Naive thymus-derived CD4-positive, alpha-beta T cell (primary cell): ENCODE results near the gene NTN5. TPM values are rescaled to one million over a fixed set of nuclear protein-coding genes. Genes with fewer than 3 reads are reported as not detected.
"Not testable (repeated sequence)": the region's sequence is repeated elsewhere in the genome, so short reads cannot be mapped to it uniquely, and the experiment has no call there.

ENCODE experiments used
- ATAC-seq: fragments of 150-1000 bp; cut with Tn5 transposase; 2 replicates; pipeline ENCODE4 v1.10.0; 2021; ENCODE audit warnings: mild to moderate bottlenecking, moderate library complexity
- CTCF ChIA-PET: fragments of 350-600 bp; sonication (Branson Sonifier 250); formaldehyde crosslinking; loops from one replicate; lab custom pipeline; 2021; ENCODE audit warnings: antibody characterized with exemption; lab: Charles Lee
- POLR2A ChIA-PET: fragments of 350-600 bp; sonication (Branson Sonifier 250); formaldehyde crosslinking; loops from one replicate; lab custom pipeline; 2021; ENCODE audit warnings: antibody characterized with exemption, inconsistent platforms; lab: Charles Lee
- DNase-seq, 9 donors: peaks; one replicate each; pipeline versions ENCODE4 v3.0.0 to v3.0.0-alpha.2; 2020 to 2022; ENCODE audit warnings: mixed read lengths in 1 of 9
- H3K27ac ChIP-seq: one replicate; pipeline ENCODE4 v1.7.0; 2013; ENCODE audit warnings: mild to moderate bottlenecking, low read depth, low read length, moderate library complexity
- H3K27me3 ChIP-seq, 2 donors: one replicate each; pipeline ENCODE4 v1.7.0; 2013; ENCODE audit warnings: low read length in 2 of 2, mild to moderate bottlenecking in 2 of 2, moderate library complexity in 2 of 2; ENCODE audit not compliant: control insufficient read depth in 2 of 2, insufficient read depth in 2 of 2
- H3K36me3 ChIP-seq, 3 experiments: 1 replicate in 2 of 3; 2 replicates in 1 of 3; pipeline ENCODE4 v1.7.0; 2013; ENCODE audit warnings: low read length in 3 of 3, mild to moderate bottlenecking in 3 of 3, moderate library complexity in 1 of 3; ENCODE audit not compliant: insufficient read depth in 3 of 3, control insufficient read depth in 2 of 3
- H3K4me1 ChIP-seq, 2 donors: one replicate each; pipeline ENCODE4 v1.7.0; 2013; ENCODE audit warnings: low read length in 2 of 2, mild to moderate bottlenecking in 2 of 2, moderate library complexity in 1 of 2; ENCODE audit not compliant: control insufficient read depth in 2 of 2, insufficient read depth in 2 of 2
- H3K4me3 ChIP-seq: 2 replicates; pipeline ENCODE4 v1.7.0; 2013; ENCODE audit warnings: mild to moderate bottlenecking, low read length
- H3K9me3 ChIP-seq, 3 experiments: 1 replicate in 2 of 3; 2 replicates in 1 of 3; pipeline ENCODE4 v1.7.0; 2013; ENCODE audit warnings: low read length in 3 of 3; ENCODE audit not compliant: control insufficient read depth in 2 of 3
- H3K27ac Mint-ChIP-seq, 9 donors: one replicate each; pipeline ENCODE4 v1.8.0; 2020 to 2022; ENCODE audit warnings: mixed read lengths in 9 of 9, mild to moderate bottlenecking in 8 of 9, moderate library complexity in 5 of 9, inconsistent platforms in 2 of 9
- H3K27me3 Mint-ChIP-seq, 5 donors: one replicate each; pipeline ENCODE4 v1.8.0; 2021 to 2022; ENCODE audit warnings: mixed read lengths in 5 of 5, mild to moderate bottlenecking in 1 of 5
- H3K36me3 Mint-ChIP-seq, 5 donors: one replicate each; pipeline ENCODE4 v1.8.0; 2020 to 2022; ENCODE audit warnings: mixed read lengths in 5 of 5, mild to moderate bottlenecking in 3 of 5, inconsistent platforms in 1 of 5
- H3K4me1 Mint-ChIP-seq, 7 donors: one replicate each; pipeline ENCODE4 v1.8.0; 2020 to 2022; ENCODE audit warnings: mixed read lengths in 7 of 7, mild to moderate bottlenecking in 3 of 7, inconsistent platforms in 1 of 7
- H3K4me3 Mint-ChIP-seq, 10 donors: one replicate each; pipeline ENCODE4 v1.8.0; 2020 to 2022; ENCODE audit warnings: mild to moderate bottlenecking in 10 of 10, mixed read lengths in 10 of 10, moderate library complexity in 6 of 10, inconsistent platforms in 2 of 10
- H3K9me3 Mint-ChIP-seq, 11 donors: one replicate each; pipeline ENCODE4 v1.8.0; 2020 to 2022; ENCODE audit warnings: mixed read lengths in 11 of 11, mild to moderate bottlenecking in 4 of 11, inconsistent platforms in 1 of 11, moderate library complexity in 1 of 11
- intact Hi-C, 2 donors: fragments of 100-400 bp; cut with micrococcal nuclease; formaldehyde crosslinking; loops; one replicate each; pipeline ENCODE4 v1.15.1; 2023
- polyA plus RNA-seq, 2 donors: library from polyadenylated mRNA; unstranded; fragments of 300-500 nt; fragmentation: Illumina TruSeq; gene quantifications; one replicate each; pipeline ENCODE4 v1.2.3, GENCODE V29; 2021
- total RNA-seq, 6 experiments: library from RNA in 5 of 6; stranded (reverse) in 5 of 6; gene quantifications; 1 replicate in 5 of 6; 2 replicates in 1 of 6; pipeline ENCODE4 v1.2.3 and lab custom pipeline; 2021 to 2026

The NTN5 gene
- total and polyA plus RNA-seq, 7 experiments from 2014 or later = 0.41 to 5.9 (median 2.9) TPM

GRCh38 chr19:48660852-48661710 lies 11.7 kb downstream of the NTN5 start:
- CTCF ChIA-PET = interaction anchor here (0.7 to 1.3 kb wide), 2 partner anchors 10 to 12 kb away, joined by 3 read pairs; no protein-coding TSS in a partner anchor
- H3K4me1 Mint-ChIP-seq = peaks cover 7 to 16% (median 10%) of the 10 kb centered on the region in 7 donors

GRCh38 chr19:48659768-48660167 lies 13.0 kb downstream of the NTN5 start:
- Histone ChIP-seq H3K4me3 (no peak overlapping the region), H3K36me3 (no peaks in the 10 kb centered on the region), H3K27me3 (no peaks in the 10 kb centered on the region), H3K4me1 (peaks cover 6 to 9% of the 10 kb centered on the region in 2 donors), H3K9me3 (no peaks in the 10 kb centered on the region), H3K27ac (no peak overlapping the region)
- no peaks in the 10 kb centered on the region for H3K36me3 Mint-ChIP-seq
- H3K4me1 Mint-ChIP-seq = peaks cover 7 to 19% (median 10%) of the 10 kb centered on the region in 7 donors
- ChIA-PET CTCF (no interaction called here), POLR2A (interaction anchor here (0.8 kb wide), 1 partner anchor 40 kb away, joined by 4 read pairs; no protein-coding TSS in a partner anchor)
- DNase-seq (no peak), ATAC-seq (no peak)
- peaks cover 0 to 11% (median 0%) of the 10 kb centered on the region in 5 donors for H3K27me3 Mint-ChIP-seq
- no peak overlapping the region for H3K4me3 Mint-ChIP-seq
- intact Hi-C loops = loop anchor here (1.0 to 5.0 kb wide), 4 partner anchors 13 to 78 kb away; partner anchors contain the start of genes CA11 (in 1 of the 2), RPL18 (in 1 of the 2) and SPHK2 (in 1 of the 2)
- H3K9me3 Mint-ChIP-seq = no peaks in the 10 kb centered on the region
- peak overlapping the region in 1 of 9 donors; percentile 22 for H3K27ac Mint-ChIP-seq

More at GRCh38 chr19:48660852-48661710, 11.7 kb downstream of the NTN5 start:
- H3K27me3 Mint-ChIP-seq = peaks cover 0 to 11% (median 0%) of the 10 kb centered on the region in 5 donors
- H3K4me1 ChIP-seq = peaks cover 6 to 9% of the 10 kb centered on the region in 2 donors
- peak overlapping the region; percentile 28 for H3K4me3 ChIP-seq
- no peaks in the 10 kb centered on the region for H3K36me3 ChIP-seq
- intact Hi-C loops = loop anchor here (1.0 to 5.0 kb wide), 6 partner anchors 14 to 76 kb away; partner anchors contain the start of genes CA11 (in 2 of the 2), RPL18 (in 1 of the 2) and SPHK2 (in 1 of the 2)
- H3K9me3 Mint-ChIP-seq = no peaks in the 10 kb centered on the region
- POLR2A ChIA-PET = interaction anchor here (0.6 to 1.3 kb wide), 5 partner anchors 16 to 39 kb away, joined by 3 to 4 read pairs (median 4); no protein-coding TSS in a partner anchor
- H3K36me3 Mint-ChIP-seq = no peaks in the 10 kb centered on the region
- H3K9me3 ChIP-seq = no peaks in the 10 kb centered on the region
- H3K4me3 Mint-ChIP-seq = peak overlapping the region; percentile 63 to 86 (median 80)
- no peaks in the 10 kb centered on the region for H3K27me3 ChIP-seq
- ATAC-seq (peak; percentile 95), DNase-seq (peak; percentile 51 to 90 (median 86))
- H3K27ac Mint-ChIP-seq = peak overlapping the region; percentile 17 to 98 (median 94)
- H3K27ac ChIP-seq = peak overlapping the region; percentile 72

GRCh38 chr19:48658483-48658882 lies 14.3 kb downstream of the NTN5 start:
- no peak for ATAC-seq
- DNase-seq = no peak
- H3K36me3 Mint-ChIP-seq = no peaks in the 10 kb centered on the region
- intact Hi-C loops = no loop called here
- H3K27ac Mint-ChIP-seq = peak overlapping the region in 2 of 9 donors; percentile 1 to 54
- CTCF ChIA-PET = no interaction called here
- H3K4me1 Mint-ChIP-seq = peaks cover 7 to 25% (median 10%) of the 10 kb centered on the region in 7 donors
- H3K27ac ChIP-seq = no peak overlapping the region
- H3K4me3 ChIP-seq = no peak overlapping the region
- H3K27me3 Mint-ChIP-seq = peaks cover 0 to 11% (median 0%) of the 10 kb centered on the region in 5 donors
- H3K9me3 Mint-ChIP-seq = no peaks in the 10 kb centered on the region
- H3K36me3 ChIP-seq = no peaks in the 10 kb centered on the region
- POLR2A ChIA-PET = interaction anchor here (0.6 kb wide), 1 partner anchor 28 kb away, joined by 3 read pairs; no protein-coding TSS in a partner anchor
- peaks cover 6 to 9% of the 10 kb centered on the region in 2 donors for H3K4me1 ChIP-seq
- no peaks in the 10 kb centered on the region for H3K27me3 ChIP-seq
- peak overlapping the region in 1 of 10 donors; percentile 48 for H3K4me3 Mint-ChIP-seq
- H3K9me3 ChIP-seq = no peaks in the 10 kb centered on the region

GRCh38 chr19:48657828-48658227 lies 15.0 kb downstream of the NTN5 start:
- H3K4me1 ChIP-seq, H3K27me3 ChIP-seq, ATAC-seq, H3K9me3 ChIP-seq, DNase-seq, H3K9me3 Mint-ChIP-seq, H3K4me3 ChIP-seq, intact Hi-C loops, H3K4me3 Mint-ChIP-seq, H3K36me3 Mint-ChIP-seq, H3K27ac ChIP-seq, H3K36me3 ChIP-seq: not testable (repeated sequence)
- H3K27ac Mint-ChIP-seq = peak overlapping the region in 2 of 9 donors; percentile 13 to 16
- POLR2A ChIA-PET = interaction anchor here (0.6 kb wide), 2 partner anchors 27 to 47 kb away, joined by 3 to 4 read pairs; no protein-coding TSS in a partner anchor
- CTCF ChIA-PET = interaction anchor here (0.7 kb wide), 1 partner anchor 9 kb away, joined by 8 read pairs; no protein-coding TSS in a partner anchor
- H3K27me3 Mint-ChIP-seq = peaks cover 0 to 11% (median 0%) of the 10 kb centered on the region in 5 donors
- peaks cover 7 to 23% (median 11%) of the 10 kb centered on the region in 7 donors for H3K4me1 Mint-ChIP-seq

GRCh38 chr19:48656840-48657474 lies 15.9 kb downstream of the NTN5 start:
- H3K9me3 Mint-ChIP-seq = no peaks in the 10 kb centered on the region

More at GRCh38 chr19:48656840-48657474, 15.9 kb downstream of the NTN5 start:
- peaks cover 0 to 11% (median 0%) of the 10 kb centered on the region in 5 donors for H3K27me3 Mint-ChIP-seq
- no peaks in the 10 kb centered on the region for H3K9me3 ChIP-seq
- peak overlapping the region in 1 of 9 donors; percentile 6 for H3K27ac Mint-ChIP-seq
- POLR2A ChIA-PET = interaction anchor here (0.7 kb wide), 1 partner anchor 18 kb away, joined by 3 read pairs; no protein-coding TSS in a partner anchor
- peaks cover 7 to 28% (median 13%) of the 10 kb centered on the region in 7 donors for H3K4me1 Mint-ChIP-seq
- H3K36me3 ChIP-seq = no peaks in the 10 kb centered on the region
- intact Hi-C loops = no loop called here
- ATAC-seq (no peak), DNase-seq (no peak)
- no peaks in the 10 kb centered on the region for H3K36me3 Mint-ChIP-seq
- CTCF ChIA-PET = interaction anchor here (0.7 kb wide), 1 partner anchor 8 kb away, joined by 8 read pairs; no protein-coding TSS in a partner anchor
- no peaks in the 10 kb centered on the region for H3K27me3 ChIP-seq
- H3K27ac ChIP-seq = no peak overlapping the region
- peaks cover 6 to 9% of the 10 kb centered on the region in 2 donors for H3K4me1 ChIP-seq
- H3K4me3 Mint-ChIP-seq = no peak overlapping the region
- no peak overlapping the region for H3K4me3 ChIP-seq
